ENCODE results near the gene PAPPA2. TPM values are rescaled to one million over a fixed set of nuclear protein-coding genes. Genes with fewer than 3 reads are reported as not detected.

Gene PAPPA2
- total and polyA plus RNA-seq, 9 of the 15 experiments (the other 6 are each of a cell fraction or from before 2014, with no cell fraction given): 0.01 to 0.15 (median 0.05) TPM; not detected in 2

GRCh38 chr1:176879784-176880620 lies 417.0 kb downstream of the PAPPA2 start (continued):
- TF ChIP-seq PBX2 (CRISPR knock-in tag; IDR thresholded peaks at IDR 0.05; ENCODE audit: low read depth) (no peak), PBX2 (tag; conservative IDR thresholded peaks at IDR 0.05; ENCODE audit: low read depth) (peak; percentile 46; the same call in 1 of the 2 replicates), MTA1 (IDR thresholded peaks at IDR 0.05; ENCODE audit: borderline replicate concordance) (peak; percentile 79), BHLHE40 (IDR thresholded peaks at IDR 0.05; ENCODE audit: low read length) (peak; percentile 75), THRAP3 (IDR thresholded peaks at IDR 0.05; ENCODE audit: borderline replicate concordance) (no peak), ZKSCAN3 (CRISPR knock-in tag; IDR thresholded peaks at IDR 0.05) (no peak), CEBPB (tag; IDR thresholded peaks at IDR 0.05) (peak; percentile 93), FOXJ2 (tag; IDR thresholded peaks at IDR 0.05) (no peak), RBM25 (IDR thresholded peaks at IDR 0.05; ENCODE audit: low read depth, low read length, severe bottlenecking) (no peak), NR2C1 (IDR thresholded peaks at IDR 0.05) (peak; percentile 20; the same call in 1 of the 2 replicates), NR2C1 (tag; IDR thresholded peaks at IDR 0.05) (peak; percentile 56; the same call in 1 of the 2 replicates), ZNF75A (CRISPR knock-in tag; IDR thresholded peaks at IDR 0.05) (0 out of 2 replicates have a peak, but pooled peaks have one; percentile 11), RBM34 (IDR thresholded peaks at IDR 0.05; ENCODE audit: borderline replicate concordance, insufficient read depth, low read length) (no peak), MAFF (IDR thresholded peaks at IDR 0.05; ENCODE audit: low read length) (no peak; the same call in 1 of the 2 replicates), MED1 (CRISPR knock-in tag; IDR thresholded peaks at IDR 0.05; ENCODE audit: borderline replicate concordance) (no peak), JUND (IDR thresholded peaks at IDR 0.05; ENCODE audit: borderline replicate concordance, low read depth, low read length) (peak; percentile 79), JUND (tag; IDR thresholded peaks at IDR 0.05; ENCODE audit: borderline replicate concordance, low read depth, low read length) (peak; percentile 77; the same call in 2 of the 3 replicates), RERE (CRISPR knock-in tag; IDR thresholded peaks at IDR 0.05; ENCODE audit: borderline replicate concordance) (no peak), ZNF830 (CRISPR knock-in tag; IDR thresholded peaks at IDR 0.05) (no peak), ERF (CRISPR knock-in tag; IDR thresholded peaks at IDR 0.05) (no peak; the same call in 1 of the 2 replicates), ZNF707 (CRISPR knock-in tag; conservative IDR thresholded peaks at IDR 0.05) (no peak)
